Right renal cortex interstitium (tissue), 3 donors: ENCODE measurements around the gene PGAP3. TPM values are rescaled to one million over a fixed set of nuclear protein-coding genes. Genes with fewer than 3 reads are reported as not detected.

ENCODE experiments used
- DNase-seq, 3 donors: peaks; one replicate each; pipeline ENCODE4 v3.0.0-alpha.2; 2013; ENCODE audit warnings: low read depth in 3 of 3, low spot score in 2 of 3
- polyA plus RNA-seq, 3 donors: library from polyadenylated mRNA; unstranded; fragments of 120-200 nt; gene quantifications; one replicate each; pipeline ENCODE4 v1.2.1, GENCODE V29; 2013; ENCODE audit not compliant: insufficient read length in 3 of 3

Gene PGAP3
- polyA plus RNA-seq, 3 donors, result 32.5 to 39.4 (median 37.9) TPM

DNA sequence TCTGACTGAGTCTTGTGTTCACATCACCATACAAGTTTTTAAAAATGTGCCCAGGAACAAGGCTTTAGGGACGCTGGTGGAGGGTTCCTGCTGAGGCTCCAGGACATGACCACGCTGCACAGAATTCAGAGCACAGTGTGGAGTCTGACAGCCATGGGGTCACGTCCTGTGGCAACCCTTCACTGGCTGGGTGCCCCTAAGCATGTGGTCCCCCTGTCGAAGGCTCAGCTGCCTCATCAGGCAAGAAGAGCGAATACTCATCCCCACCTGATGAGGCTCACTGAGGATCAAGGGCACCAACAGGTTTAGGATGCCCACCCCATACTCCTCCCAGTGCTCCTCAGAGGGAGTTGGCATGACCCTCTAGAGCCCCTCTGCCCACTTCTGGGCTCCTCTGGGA is 13.7 kb downstream of the PGAP3 start:
- DNase-seq, result no peak

DNA sequence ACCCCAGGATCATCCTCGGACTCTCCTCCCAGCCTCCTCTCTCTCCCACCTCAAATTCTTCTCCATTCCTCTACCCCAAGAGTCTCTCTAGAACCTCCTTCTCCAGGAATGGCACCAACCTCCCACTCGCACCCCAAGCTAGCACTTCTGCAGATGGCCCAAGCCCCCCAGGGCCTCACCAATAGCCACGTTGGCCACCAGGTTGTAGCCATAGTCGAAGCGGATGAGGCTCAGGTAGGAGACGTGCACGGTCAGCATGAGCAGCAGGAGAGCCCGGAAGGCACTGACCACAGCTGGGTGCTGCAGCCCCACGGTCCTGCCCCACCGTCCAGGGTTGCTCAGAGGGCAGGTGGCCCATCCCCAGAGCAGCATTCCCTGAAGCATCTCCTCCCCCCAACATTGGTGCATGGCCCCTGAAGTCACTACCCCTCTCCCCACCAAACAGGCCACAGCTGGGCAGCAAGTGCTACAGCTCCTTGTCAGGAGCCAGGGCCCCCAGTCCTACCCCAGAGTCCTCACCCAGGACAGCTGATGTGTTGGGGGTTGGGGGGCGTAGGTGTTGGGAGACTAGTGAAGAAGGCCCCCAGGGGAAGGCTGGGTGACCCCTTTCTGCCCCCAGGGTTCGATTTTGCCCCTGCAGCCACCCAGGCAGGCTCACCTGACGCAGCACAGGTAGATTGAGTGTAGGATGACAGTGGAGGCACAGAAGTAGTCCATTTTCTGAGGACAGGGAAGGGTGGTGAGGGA is 14.3 kb downstream of the PGAP3 start:
- DNase-seq, result no peak

DNA sequence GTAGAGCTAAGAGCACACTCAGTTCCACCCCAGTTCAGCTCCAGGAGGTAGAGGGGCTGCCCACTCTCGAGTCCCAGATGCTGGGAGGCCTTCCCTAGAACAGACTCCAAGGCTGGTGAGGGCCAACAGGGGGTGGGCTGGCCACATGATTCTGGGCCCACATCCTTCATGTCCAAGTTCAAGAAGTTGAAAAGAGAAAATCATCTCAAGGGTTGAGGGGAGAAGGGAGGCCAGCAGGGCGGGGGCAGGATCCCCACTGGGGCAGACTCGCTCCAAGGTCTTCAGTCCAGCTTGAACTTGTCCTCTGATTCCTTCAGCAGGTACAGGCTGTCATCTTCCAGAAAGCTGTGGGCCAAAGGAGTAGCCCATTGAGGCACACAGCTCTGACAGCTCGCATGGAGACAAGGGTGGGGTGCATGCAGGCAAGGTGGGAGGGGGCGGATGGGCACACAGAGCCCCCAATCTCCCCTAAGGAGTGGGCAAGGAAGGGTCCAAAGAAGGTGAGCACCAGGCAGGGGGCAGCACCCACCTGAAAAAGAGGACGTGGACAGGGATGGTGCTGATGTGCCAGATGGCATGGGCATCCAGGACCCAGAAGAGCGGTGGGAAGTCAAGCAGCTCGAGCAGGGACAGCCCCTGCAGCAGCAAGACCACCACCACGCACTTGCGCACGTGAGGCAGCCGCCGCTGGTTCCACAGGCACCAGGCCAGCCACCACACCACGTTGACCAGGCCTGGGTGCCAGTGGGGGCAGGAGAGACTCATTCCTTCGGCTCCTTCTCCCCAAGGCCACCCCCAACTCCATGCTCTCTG is 15.1 kb downstream of the PGAP3 start:
- no peak for DNase-seq

DNA sequence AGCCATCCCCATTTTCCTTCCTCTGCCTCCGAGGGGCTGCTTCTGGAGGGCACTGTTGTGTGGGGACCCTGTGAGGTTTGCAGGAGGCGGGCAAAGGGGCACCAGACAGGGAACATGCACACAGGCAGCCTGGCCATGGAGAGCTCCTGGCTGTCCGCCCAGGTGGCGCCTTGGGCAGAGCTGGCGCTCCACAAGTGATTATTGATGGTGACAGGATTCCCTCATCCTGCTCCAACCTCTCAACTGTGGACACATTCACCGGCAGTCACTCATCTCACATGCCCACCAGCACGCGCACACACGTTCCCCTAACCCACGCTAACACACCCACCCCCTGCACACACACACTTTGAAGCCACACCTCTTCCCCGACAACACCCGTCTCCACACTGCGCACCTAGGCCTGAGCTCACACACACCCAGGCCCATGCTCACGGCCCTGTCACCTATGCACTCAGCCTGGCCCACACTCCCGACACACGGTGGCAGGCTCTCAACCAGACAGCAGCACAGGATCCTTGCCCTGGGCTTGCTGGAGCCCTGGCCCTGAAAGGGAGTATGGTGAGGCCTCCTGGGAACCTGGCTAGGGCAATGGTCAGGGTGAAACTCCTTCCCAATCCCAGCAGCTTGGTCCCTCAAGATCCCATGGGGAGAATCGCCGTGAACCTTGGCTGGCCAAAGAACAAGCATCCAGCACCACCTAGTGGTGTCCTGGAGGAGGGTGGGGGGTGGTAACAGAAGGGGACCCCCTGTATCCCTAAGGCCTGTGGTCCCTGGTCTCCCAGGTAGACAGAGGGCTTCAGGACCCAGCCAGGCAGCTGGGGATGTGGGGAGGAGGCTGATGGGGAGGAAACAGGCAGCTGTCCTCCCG is 16.0 kb downstream of the PGAP3 start:
- no peak for DNase-seq

DNA sequence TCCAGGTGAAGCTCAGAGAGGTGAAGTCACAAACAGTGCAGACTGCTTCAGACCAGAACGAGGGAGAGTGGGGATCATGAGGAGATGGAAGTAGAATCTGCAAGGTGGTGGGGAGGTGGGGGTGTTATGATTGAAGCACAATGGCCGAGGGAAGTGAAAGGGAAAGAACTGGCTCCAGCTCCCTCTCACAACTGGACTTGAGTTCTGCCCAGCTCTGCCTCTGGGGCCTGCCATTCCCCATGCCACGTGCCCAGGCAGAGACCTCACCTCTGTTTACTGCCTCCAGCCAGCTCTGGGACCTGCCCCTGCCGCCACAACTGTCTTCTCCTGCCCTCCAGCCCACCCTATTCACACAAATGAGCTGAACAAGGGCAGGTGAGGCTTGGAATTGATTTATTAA is 17.1 kb downstream of the PGAP3 start:
- DNase-seq, result no peak

DNA sequence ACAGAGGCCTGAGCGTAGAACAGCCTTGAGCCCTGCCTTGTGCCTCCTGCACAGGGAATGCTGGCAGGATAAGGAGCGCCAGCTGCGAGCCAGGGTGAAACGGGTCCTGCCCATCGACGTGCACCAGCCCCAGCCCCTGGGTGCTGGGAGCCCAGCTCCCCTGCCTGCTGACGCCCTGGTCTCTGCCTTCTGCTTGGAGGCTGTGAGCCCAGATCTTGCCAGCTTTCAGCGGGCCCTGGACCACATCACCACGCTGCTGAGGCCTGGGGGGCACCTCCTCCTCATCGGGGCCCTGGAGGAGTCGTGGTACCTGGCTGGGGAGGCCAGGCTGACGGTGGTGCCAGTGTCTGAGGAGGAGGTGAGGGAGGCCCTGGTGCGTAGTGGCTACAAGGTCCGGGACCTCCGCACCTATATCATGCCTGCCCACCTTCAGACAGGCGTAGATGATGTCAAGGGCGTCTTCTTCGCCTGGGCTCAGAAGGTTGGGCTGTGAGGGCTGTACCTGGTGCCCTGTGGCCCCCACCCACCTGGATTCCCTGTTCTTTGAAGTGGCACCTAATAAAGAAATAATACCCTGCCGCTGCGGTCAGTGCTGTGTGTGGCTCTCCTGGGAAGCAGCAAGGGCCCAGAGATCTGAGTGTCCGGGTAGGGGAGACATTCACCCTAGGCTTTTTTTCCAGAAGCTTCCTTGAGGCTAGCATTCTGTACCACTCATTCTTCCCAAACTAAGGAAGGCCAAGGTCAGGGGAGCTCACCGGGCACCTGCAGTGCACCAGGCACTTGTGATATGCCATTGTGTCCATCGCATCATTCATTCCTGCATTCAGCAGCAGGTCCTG is 17.7 kb downstream of the PGAP3 start:
- no peak for DNase-seq

DNA sequence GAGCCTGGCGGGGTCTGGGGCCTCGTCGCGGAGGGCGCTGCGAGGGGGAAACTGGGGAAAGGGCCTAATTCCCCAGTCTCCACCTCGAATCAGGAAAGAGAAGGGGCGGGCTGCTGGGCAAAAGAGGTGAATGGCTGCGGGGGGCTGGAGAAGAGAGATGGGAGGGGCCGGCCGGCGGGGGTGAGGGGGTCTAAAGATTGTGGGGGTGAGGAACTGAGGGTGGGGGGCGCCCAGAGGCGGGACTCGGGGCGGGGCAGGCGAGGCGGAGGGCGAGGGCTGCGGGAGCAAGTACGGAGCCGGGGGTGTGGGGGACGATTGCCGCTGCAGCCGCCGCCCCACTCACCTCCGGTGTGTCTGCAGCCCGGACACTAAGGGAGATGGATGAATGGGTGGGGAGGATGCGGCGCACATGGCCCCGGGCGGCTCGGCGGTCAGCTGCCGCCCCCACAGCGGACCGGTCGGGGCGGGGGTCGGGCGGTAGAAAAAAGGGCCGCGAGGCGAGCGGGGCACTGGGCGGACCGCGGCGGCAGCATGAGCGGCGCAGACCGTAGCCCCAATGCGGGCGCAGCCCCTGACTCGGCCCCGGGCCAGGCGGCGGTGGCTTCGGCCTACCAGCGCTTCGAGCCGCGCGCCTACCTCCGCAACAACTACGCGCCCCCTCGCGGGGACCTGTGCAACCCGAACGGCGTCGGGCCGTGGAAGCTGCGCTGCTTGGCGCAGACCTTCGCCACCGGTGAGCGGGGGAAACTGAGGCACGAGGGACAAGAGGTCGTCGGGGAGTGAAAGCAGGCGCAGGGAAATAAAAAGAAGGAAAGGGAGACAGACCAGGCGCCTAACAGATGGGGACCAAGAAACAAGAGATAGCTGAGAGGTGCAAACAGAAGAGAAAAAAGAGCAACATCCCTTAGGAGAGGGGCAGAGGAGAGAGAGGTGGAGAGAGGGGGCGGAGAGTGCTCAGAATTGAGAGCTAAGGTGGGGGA is 19.6 kb downstream of the PGAP3 start, which contains the start of gene PNMT:
Gene PNMT (plus strand): TSS at position 509 of the 980 bp plus-strand sequence. CDS start 23 bp downstream, at position 532.
- DNase-seq, result no peak

DNA sequence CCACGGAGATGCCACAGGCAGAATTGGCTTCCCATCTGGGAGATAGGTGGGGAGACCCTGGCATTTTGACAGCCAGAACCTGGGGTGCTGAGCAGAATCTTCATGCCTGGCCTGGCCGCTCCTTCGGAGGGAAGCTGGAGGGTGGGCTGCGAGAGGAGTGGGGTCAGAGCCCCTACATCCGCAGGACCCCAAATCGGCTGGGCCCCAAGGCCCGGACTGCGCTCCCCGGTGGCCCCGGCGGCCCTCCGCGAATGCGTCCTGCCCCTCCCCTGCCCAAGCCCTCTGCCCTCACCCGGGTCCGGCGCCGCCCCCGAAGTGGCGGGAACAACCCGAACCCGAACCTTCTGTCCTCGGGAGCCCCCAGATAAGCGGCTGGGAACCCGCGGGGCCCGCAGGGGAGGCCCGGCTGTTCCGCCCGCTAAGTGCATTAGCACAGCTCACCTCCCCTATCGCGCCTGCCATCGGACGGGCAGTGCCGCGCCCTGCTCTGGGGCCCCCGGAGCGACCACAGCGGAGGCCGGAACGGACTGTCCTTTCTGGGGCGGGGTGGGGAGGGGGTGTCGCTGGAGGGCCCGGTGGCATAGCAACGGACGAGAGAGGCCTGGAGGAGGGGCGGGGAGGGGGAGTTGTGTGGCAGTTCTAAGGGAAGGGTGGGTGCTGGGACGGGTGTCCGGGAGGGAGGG is 20.5 kb downstream of the PGAP3 start:
- no peak for DNase-seq

DNA sequence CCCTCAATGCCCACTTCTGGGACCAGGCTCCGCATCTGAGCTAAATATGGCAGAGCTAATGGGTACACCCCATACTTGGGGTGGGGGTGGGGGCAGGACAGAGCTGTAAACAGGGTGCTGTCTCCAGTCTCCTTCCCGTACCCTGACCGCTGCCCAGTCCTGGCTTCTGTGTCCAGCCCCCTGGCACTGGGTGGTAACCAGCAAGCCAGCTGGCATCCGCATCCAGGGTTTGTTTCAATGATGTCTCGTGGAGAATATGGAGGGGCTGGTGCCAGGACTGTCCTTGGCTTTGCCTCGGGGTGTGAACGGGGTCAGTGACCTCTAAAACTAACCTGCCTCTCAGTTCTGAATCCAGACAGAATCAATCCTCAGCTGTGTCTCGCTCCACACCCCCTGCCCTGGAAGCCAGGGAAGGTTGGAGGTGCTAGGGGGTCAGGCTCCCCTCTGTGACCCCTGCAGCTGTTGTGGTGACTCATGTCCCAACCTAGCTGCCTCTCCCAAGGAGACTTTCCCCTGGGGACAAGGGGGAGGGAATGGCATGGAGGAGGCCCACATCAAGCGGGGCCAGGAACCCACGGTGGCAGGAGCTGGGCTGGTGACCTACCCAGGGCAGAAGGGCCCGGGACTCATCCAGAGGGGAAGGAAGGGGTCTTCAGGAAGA is 21.1 kb downstream of the PGAP3 start:
- no peak for DNase-seq

DNA sequence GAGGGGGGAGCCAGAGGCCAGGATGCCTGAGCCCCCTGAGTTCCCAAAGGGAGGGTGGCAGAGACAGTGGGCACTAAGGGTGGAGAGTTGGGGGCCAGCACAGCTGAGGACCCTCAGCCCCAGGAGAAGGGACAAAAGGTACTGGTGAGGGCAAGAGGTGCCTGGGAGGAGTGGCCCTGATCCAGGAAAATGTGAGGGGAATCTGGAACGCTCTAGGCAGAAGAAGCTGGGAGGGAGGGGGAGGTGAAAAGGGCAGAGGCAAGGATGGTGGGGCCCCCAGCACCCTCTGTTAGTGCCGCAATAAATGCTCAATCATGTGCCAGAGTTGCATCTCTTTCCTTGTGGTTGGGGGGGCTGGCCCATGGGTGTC is 21.6 kb downstream of the PGAP3 start:
- no peak for DNase-seq

DNA sequence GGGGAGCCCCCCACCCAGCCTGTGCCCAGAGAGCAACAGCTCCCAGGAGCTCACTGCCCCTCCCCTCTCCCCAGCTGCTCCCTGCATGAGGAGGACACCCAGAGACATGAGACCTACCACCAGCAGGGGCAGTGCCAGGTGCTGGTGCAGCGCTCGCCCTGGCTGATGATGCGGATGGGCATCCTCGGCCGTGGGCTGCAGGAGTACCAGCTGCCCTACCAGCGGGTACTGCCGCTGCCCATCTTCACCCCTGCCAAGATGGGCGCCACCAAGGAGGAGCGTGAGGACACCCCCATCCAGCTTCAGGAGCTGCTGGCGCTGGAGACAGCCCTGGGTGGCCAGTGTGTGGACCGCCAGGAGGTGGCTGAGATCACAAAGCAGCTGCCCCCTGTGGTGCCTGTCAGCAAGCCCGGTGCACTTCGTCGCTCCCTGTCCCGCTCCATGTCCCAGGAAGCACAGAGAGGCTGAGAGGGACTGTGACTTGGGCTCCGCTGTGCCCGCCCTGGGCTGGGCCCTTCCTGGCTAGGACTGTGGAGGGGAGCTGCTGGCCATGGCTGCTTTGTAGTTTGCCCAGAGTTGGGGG is 22.1 kb downstream of the PGAP3 start:
- no peak for DNase-seq

DNA sequence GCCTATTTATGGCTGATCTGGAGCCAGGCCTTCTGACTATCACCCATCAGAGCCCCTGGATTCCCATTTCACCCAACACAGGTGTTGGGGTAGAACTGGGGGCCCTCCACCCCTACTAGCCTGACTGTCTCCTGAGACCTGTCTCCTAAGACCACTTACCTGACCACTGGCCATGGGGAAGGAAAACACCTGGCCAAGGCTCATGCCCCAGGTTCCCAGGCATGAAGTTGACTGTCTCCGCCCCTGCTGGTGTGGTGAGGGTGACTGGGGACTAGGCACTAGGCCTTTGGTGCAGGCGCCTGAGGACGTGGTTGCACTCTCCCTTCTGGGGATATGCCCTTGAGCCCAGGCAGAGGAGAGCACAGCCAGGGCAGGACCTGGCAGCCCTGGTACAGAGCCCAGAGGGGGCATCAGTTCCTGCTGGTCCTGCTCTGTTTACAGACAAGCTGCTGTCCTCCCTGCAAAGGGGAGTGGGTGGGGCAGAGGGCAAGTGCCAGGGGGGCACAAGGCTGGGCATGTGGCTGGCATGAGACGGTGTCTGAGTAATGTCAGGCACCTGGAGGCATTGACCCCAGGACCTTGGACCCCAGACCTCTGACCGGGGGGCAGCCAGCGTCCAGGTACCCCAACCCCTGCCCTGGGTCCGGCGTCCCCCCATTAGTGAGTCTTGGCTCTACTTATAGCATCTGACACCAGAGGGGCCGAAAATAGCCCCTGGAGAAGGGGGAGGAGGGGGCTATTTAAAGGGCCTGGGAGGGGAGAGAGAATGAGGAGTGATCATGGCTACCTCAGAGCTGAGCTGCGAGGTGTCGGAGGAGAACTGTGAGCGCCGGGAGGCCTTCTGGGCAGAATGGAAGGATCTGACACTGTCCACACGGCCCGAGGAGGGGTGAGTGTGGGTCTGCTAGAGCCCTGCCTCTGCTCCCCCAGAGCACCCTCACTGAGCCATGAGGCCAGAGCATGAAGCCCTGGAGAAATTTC is 23.0 kb downstream of the PGAP3 start, which contains the start of gene TCAP:
Gene TCAP (plus strand): TSS at position 769 of the 981 bp plus-strand sequence. CDS start 11 bp downstream, at position 780.
- DNase-seq, result no peak

DNA sequence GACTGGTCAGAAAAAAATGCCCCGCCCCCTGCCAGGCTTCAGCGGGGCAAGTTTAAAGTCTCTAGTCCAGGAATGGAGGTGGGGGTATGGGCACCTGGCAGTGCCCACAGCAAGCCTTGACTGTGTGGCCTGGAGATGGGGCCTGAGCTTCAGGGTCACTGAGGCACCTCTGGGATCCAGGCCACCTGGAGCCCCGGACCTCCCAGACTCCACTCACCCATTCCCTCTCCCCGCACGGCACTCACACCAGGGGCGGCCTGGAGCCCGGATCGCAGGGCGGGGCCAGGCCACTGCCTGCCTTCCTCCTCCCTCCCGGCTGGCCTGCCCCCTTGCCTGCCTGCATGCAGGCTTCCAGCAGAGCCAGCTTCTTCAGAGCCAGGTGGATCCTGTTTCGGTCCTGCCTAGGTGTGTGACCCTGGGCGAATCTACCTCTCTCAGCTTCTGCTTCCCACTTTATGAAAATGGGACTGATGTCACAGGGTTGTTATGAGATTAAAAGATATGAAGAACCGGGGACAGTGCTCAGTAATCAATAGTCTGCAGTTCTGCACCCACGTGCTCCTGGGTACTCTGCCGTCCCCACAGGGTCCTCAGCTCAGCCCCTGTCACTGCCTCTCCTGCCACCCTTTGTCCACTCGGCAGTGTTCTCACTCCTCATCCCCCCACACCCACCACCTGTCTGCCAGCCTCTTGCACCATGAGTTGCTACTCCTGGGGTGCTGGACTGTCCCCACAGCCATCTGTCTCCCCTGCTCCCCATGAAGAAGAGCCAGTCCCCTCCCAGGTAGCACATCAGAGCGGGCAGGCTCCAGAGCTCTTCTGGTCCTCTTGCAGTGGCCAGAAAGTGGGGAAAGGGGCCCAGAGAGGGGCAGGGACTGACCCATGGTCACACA is 23.9 kb downstream of the PGAP3 start:
- no peak for DNase-seq

DNA sequence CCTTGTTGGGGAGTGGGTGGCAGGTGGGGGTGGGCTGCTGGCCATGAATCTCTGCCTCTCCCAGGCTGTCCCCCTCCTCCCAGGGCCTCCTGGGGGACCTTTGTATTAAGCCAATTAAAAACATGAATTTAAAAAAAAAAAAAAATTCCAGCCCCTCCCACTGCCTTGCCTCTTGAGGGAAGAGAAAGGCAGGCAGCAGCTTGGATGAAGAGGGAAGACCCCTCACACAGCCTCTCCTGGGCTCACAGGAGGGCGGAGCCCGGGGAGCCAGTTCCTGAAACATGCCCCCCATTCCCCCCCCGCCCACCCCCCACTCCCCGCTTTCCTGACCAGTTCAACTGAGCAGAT is 24.5 kb downstream of the PGAP3 start:
- DNase-seq, result no peak
